NCI-H146 (cell line): ENCODE results near the gene BLACAT1.
A peak's percentile ranks its signal among the peaks of the same experiment; 100 is the strongest.

Experiments
- DNase-seq: peaks from one replicate; lab custom pipeline; 2025; lab: John Stamatoyannopoulos, UW

Gene BLACAT1

GRCh38 chr1:205456383-205456867, 580 bp upstream of the BLACAT1 start:
- peak; percentile 64 for DNase-seq

- DNase-seq, result no peak
These were observed 926 bp downstream of the BLACAT1 start for GRCh38 chr1:205454903-205455335.

- DNase-seq, result no peak
These were observed 2.4 kb downstream of the BLACAT1 start for GRCh38 chr1:205453466-205453865.

DNA sequence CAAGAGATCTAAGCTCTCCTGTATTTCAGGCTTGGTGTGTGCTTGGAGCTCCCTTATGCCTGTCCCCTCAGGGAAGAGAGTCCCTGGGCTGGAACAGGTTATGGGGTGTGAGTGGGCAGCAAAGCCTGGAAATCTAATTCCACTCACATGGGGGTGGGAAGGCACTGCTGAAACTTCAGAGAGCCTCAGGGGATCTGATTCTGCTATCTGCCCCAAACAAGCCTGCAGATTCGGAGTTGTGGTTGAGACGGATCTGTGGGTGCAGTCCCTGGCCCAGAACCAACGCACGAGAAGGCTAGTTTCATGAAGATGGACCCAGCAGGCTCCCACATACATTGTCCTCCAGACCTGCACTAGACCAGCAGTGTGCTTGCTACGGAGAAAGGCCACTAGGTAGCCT, 2.9 kb downstream of the BLACAT1 start:
- no peak for DNase-seq

- no peak for DNase-seq
These were observed 3.5 kb downstream of the BLACAT1 start for GRCh38 chr1:205452364-205452763.

GRCh38 chr1:205451759-205452164, 4.1 kb downstream of the BLACAT1 start:
- no peak for DNase-seq

DNA sequence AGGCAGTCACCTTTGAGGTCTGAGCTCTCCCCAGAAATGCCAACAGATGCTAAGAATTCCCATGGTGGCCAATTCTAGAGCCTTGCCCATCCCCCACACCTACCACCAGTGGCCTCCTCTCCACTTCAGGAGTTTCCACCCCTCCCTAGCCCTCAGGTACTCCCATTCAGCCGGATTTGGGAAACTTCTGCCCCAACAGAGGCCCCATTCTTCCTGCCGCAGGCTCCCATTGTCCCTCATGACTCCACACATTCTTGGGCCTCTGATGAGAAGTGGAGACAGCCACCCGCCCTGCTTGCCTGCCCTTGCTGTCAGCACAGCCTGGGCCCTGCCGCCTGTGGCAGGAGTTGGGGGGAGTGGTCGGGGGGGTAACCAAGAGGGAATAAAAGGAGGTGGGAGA, 4.6 kb downstream of the BLACAT1 start:
- DNase-seq, result no peak

DNA sequence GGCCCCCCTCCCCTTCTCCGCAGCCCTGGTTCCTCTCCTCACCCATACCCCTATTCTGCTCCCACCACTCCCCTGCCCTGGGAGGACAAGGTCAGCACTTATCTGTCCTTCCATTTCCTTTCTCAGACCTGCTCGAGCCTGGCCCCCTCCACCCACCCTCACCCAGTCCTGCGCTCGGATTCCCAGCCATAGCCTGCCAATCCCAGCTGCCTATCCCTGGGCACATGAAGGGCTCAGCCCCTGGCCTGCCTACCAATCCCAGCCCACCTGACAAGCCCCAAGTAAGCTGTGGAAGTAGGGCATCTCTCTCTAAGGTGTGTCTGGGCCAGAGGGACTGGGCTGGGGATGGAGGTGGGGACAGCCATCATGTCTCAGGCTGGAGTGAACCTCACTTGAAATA, 5.4 kb downstream of the BLACAT1 start:
- DNase-seq, result no peak

DNA sequence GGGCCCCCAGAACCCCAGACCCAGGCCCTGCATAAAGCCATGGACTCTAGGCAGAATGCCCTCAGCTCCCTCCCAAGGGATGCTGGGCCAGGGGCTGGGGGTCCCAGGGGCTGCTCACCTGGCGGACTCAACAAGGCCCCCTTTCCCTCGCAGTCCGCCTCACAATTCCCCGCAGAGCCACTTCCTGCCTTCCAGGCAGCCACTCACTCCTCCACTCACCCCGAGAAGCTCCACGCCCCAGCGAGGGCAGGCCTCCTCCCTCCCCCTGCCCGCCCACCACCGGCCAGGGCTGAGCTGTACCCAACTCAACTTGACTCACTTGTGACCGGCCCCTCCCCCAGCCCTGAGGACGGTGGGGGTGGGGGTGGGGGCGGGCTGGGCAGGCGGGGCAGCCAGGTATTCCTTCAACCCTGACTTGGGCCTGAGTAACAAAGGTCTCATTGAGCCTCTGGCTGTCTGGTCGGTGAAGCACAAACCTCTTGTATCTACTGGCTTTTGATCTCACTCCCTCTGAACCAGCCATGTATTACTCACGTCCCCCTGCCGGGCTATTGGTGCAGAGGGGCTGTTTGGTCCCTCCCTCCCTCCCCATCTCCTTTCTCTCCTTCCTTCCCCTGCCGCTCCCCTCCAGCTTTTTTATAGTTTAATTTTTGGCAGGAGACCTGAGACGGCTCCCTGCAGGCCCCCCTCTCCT, 5.9 kb downstream of the BLACAT1 start:
- DNase-seq, result no peak

GRCh38 chr1:205449254-205449749, 6.5 kb downstream of the BLACAT1 start:
- DNase-seq, result no peak

GRCh38 chr1:205448540-205449253, 7.1 kb downstream of the BLACAT1 start:
- DNase-seq, result no peak

GRCh38 chr1:205447457-205448341, 8.1 kb downstream of the BLACAT1 start:
- no peak for DNase-seq

DNA sequence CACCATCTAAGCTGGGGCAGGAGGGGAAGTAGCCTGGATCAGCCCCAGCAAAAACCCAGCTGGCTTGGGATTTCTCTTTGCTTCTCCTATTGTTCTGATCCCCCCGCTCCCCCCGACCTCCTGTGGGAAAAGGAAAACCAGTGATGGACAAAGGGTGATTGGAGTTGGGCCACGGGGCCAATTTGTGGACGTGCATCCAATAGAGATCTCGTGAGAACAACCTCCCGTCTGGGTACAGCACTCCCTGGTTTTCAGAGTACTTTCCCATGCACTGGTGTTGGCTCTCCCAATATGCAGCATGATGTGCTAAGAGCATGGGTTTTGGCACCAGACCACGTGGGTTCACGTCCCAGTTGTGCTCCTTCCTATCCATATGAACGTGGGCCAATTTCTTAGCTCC, 9.0 kb downstream of the BLACAT1 start:
- no peak for DNase-seq

GRCh38 chr1:205445646-205445935, 10.3 kb downstream of the BLACAT1 start:
- DNase-seq, result no peak

- peak; percentile 84 for DNase-seq
These were observed 10.8 kb downstream of the BLACAT1 start for GRCh38 chr1:205444931-205445645.

DNA sequence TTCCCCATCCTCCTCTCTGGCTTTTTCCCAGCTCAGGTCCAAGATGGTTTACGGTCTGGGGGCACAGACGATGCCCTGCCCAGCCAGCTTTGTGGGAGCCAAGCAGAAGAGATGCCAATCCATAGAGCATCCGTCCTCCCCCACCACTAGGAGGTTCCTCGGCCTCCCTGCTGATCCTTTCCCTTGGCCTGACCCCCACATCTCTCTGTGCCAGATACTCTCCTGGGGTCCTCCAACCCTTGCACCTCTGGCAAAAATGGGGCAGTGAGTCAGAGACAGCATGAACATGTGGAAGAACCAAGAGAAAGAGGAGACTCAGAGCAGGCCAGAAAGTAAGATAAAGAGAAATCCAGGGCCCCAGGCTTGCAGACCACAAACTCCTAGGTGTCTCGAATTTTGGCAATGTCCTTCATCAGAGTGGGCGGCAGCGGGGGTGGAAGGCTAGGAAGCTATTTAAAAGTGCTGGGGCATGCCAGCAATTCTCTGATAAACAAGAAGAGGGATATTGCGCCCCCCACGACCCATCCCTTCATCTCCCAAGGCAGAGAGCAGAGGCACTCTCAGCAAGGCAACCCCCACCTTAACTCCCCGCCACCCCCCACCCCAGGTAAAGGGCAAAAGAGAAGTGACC, 11.4 kb downstream of the BLACAT1 start:
- DNase-seq, result no peak

DNA sequence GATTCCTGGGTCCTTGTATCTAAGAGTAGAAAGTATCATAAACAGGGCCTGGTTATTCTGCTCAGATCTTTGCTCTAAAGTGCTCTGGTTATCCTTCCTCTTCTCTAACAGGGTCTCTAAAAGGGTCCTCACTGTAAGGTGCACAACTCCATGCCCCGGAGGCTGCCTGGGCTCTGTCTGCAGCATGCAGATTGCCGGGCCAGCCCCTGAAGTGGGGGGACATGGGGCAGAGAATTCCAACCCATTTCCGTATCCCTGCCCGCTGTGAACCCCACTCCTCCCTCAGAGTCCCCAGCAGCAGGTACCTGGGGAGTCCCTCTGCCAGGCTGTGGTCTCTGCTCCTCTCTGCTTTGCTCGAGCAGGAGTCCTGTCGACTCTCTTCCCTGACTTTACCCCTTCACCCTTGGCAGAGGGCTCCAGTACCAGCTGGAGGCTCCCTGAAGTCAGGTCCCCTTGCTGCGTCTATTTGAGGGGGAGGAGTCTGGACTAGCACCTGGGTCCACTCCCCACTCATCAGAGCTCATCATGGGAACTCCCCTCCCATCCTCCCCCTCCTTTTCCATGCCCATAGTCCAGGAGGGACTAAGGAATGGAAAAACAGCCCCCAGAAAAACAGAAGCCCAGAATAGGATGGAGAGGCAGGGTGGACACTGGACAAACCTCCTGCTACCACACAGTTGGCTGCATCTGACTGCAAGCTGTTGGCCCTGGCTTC, 12.1 kb downstream of the BLACAT1 start:
- no peak for DNase-seq

GRCh38 chr1:205442051-205442725, 13.7 kb downstream of the BLACAT1 start:
- peak; percentile 85 for DNase-seq

DNA sequence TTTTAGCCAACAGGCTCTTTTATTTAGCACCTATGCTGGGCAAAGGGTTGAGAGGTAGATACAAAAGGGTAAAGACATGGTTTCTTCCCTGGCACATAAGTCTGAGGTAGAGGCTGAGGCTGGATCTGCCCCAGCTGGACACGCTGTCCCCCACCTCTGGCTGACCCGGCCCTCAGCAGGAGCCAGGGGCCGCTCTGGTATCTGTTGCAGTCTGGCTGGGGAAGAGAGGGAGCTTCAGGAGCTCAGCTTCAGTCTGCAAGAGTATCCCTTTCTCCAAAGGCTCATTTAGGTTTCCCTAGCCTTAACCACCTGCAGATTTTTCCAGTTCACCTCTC, 14.2 kb downstream of the BLACAT1 start:
- no peak for DNase-seq

DNA sequence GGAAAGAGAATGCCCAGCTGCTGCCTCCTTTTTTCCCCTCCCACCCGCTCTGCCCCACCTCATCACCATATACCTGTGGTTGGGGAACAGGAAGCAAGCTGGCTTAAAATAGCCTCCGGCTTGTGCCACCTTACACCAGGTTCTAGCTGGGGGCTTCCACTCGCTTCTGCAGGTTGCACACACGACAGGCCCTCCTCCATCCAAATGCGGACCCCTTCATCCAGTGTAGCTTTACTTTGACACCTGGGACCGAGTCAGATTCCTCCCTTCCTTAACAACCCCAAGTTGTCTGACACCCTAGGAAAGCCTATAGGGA, 14.6 kb downstream of the BLACAT1 start:
- DNase-seq, result no peak
